Measurements from ENCODE around the gene ERF. TPM values are rescaled to one million over a fixed set of nuclear protein-coding genes. Genes with fewer than 3 reads are reported as not detected.

Gene ERF
- total and polyA plus RNA-seq, 10 donors = 13.5 to 73.1 (median 48.0) TPM

DNA sequence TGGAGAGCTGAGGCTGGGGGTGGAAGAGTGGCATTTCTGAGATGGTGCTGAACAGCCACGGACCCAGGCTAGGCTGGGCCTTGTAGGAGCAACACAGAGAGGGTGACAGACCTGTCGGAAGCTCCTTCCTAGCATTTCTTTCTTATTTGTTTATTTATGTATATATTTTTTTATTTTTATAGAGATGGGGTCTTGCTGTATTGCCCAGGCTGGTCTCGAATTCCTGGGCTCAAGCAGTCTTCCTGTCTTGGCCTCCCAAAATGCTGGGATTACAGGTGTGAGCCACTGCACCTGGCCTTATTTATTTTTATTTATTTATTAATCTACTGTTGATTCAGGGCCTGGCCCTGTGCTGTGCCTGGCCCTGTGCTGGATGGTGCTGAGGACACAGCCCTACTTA, 20.6 kb upstream of the ERF start:
- no peaks in the 10 kb centered on the region for H3K9me3 ChIP-seq
- peaks cover 59 to 100% (median 85%) of the 10 kb centered on the region in 6 donors for H3K4me1 ChIP-seq
- peaks cover 0 to 66% (median 33%) of the 10 kb centered on the region in 6 donors for H3K36me3 ChIP-seq
- H3K27ac ChIP-seq = peak overlapping the region in 4 of 8 donors; percentile 6 to 97 (median 56)
- intact Hi-C loops (cut with DNase I; ENCODE audit: low total_unique reads) = no loop called here
- no peak for DNase-seq
- no peaks in the 10 kb centered on the region for H3K27me3 ChIP-seq (replicated peaks in 1 of 7)
- TF ChIP-seq POLR2AphosphoS5 (IDR thresholded peaks at IDR 0.05) = no peak
- no peak for TF ChIP-seq POLR2A (IDR thresholded peaks at IDR 0.05)
- TF ChIP-seq, protein P1, sequence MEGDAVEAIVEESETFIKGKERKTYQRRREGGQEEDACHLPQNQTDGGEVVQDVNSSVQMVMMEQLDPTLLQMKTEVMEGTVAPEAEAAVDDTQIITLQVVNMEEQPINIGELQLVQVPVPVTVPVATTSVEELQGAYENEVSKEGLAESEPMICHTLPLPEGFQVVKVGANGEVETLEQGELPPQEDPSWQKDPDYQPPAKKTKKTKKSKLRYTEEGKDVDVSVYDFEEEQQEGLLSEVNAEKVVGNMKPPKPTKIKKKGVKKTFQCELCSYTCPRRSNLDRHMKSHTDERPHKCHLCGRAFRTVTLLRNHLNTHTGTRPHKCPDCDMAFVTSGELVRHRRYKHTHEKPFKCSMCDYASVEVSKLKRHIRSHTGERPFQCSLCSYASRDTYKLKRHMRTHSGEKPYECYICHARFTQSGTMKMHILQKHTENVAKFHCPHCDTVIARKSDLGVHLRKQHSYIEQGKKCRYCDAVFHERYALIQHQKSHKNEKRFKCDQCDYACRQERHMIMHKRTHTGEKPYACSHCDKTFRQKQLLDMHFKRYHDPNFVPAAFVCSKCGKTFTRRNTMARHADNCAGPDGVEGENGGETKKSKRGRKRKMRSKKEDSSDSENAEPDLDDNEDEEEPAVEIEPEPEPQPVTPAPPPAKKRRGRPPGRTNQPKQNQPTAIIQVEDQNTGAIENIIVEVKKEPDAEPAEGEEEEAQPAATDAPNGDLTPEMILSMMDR (IDR thresholded peaks at IDR 0.05 in 8 of 11, conservative IDR thresholded peaks at IDR 0.05 in 3 of 11) = no peak
- 88 to 94% (median 89%) methylated on average over 3 of the region's 3 CpGs for WGBS, 5 donors
- no peak overlapping the region for H3K4me3 ChIP-seq

DNA sequence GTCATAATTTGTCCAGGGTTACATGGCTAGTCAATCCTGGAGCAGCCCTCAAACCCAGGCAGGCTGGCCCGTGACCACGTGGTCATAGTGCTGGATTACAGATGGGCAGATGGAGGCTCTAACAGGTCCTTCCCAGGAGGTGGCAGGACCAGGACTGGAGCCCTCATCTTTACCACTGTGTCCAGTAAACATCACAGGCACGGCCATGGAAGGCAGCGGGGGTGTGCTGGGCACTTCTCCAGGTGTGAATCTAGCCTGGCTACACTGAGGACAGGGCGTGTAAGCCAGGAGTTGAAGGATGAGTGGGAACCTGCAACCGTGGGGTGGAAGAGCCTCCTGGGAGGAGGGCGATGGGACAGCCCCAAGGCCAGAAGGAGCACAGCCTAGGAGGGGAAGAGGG, 20.2 kb upstream of the ERF start:
- H3K27ac ChIP-seq = peak overlapping the region in 4 of 8 donors; percentile 16 to 97 (median 32)
- peaks cover 63 to 100% (median 87%) of the 10 kb centered on the region in 6 donors for H3K4me1 ChIP-seq
- H3K27me3 ChIP-seq (replicated peaks in 1 of 7) = no peaks in the 10 kb centered on the region
- H3K9me3 ChIP-seq = no peaks in the 10 kb centered on the region
- DNase-seq = no peak
- TF ChIP-seq, protein P1 (IDR thresholded peaks at IDR 0.05 in 8 of 11, conservative IDR thresholded peaks at IDR 0.05 in 3 of 11) = no peak
- peak; percentile 14 to 26 (median 15) for TF ChIP-seq POLR2AphosphoS5 (IDR thresholded peaks at IDR 0.05)
- H3K36me3 ChIP-seq = peaks cover 0 to 66% (median 33%) of the 10 kb centered on the region in 6 donors
- no peak overlapping the region for H3K4me3 ChIP-seq
- 76 to 88% (median 82%) methylated on average over 7 of the region's 7 CpGs for WGBS, 5 donors
- intact Hi-C loops (cut with DNase I; ENCODE audit: low total_unique reads) = no loop called here

DNA sequence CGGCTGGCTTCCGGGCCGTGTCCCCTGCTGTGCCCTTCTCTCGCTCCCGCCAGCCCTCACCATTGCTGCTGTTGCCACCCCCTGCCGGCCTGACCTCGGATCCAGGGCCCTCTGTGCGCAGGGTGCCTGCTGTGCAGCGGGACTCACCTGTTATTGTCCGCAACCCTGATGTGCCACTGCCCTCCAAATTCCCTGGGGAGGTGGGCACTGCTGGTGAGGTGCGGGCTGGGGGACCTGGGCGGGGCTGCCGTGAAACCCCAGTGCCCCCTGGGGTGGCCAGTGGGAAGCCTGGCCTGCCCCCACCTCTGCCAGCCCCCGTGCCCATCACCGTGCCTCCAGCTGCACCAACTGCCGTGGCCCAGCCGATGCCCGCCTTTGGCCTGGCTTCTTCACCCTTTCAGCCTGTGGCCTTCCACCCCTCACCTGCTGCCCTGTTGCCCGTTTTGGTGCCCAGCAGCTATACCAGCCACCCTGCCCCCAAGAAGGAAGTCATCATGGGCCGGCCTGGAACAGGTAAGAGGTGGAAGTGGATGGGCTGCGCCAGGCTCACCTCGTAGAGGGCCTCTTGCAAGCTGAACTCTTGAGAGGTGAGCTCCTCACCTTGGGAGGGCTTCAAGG, 19.2 kb upstream of the ERF start:
- no peak overlapping the region for H3K4me3 ChIP-seq
- H3K9me3 ChIP-seq = no peaks in the 10 kb centered on the region
- TF ChIP-seq POLR2A (IDR thresholded peaks at IDR 0.05) (no peak), POLR2AphosphoS5 (IDR thresholded peaks at IDR 0.05) (no peak)
- TF ChIP-seq, protein P1 (IDR thresholded peaks at IDR 0.05 in 8 of 11, conservative IDR thresholded peaks at IDR 0.05 in 3 of 11) = no peak
- H3K4me1 ChIP-seq = peaks cover 61 to 98% (median 84%) of the 10 kb centered on the region in 6 donors
- intact Hi-C loops (cut with DNase I; ENCODE audit: low total_unique reads) = no loop called here
- peaks cover 0 to 66% (median 33%) of the 10 kb centered on the region in 6 donors for H3K36me3 ChIP-seq
- H3K27me3 ChIP-seq (replicated peaks in 1 of 7) = no peaks in the 10 kb centered on the region
- 92 to 96% (median 94%) methylated on average over 16 to 22 of the region's 22 CpGs for WGBS, 5 donors
- peak; percentile 78 for DNase-seq
- peak overlapping the region in 3 of 8 donors; percentile 18 to 97 (median 47) for H3K27ac ChIP-seq

DNA sequence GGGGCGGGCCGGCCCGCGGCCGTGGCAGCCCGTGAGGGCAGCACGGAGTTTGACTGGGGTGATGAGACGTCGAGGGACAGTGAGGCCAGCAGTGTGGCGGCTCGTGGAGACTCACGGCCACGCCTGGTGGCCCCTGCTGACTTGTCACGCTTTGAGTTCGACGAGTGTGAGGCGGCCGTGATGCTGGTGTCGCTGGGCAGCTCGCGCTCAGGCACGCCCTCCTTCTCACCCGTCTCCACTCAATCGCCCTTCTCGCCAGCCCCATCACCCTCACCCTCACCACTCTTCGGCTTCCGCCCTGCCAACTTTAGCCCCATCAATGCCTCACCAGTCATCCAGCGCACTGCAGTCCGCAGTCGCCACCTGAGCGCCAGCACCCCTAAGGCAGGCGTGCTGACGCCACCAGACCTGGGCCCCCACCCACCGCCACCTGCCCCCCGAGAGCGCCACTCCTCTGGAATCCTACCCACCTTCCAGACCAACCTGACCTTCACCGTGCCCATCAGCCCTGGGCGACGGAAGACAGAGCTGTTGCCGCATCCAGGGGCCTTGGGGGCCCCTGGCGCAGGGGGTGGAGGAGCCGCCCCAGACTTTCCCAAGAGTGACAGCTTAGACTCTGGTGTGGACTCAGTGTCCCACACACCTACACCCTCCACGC, 18.6 kb upstream of the ERF start:
- peak; percentile 76 for DNase-seq
- intact Hi-C loops (cut with DNase I; ENCODE audit: low total_unique reads) = no loop called here
- Histone ChIP-seq H3K27ac (no peak overlapping the region), H3K9me3 (no peaks in the 10 kb centered on the region), H3K4me3 (no peak overlapping the region), H3K27me3 (replicated peaks in 1 of 7) (no peaks in the 10 kb centered on the region), H3K36me3 (peaks cover 0 to 66% (median 33%) of the 10 kb centered on the region in 6 donors), H3K4me1 (peaks cover 55 to 91% (median 78%) of the 10 kb centered on the region in 6 donors)
- TF ChIP-seq POLR2AphosphoS5 (IDR thresholded peaks at IDR 0.05) (no peak), POLR2A (IDR thresholded peaks at IDR 0.05) (no peak)
- TF ChIP-seq, protein P1 (IDR thresholded peaks at IDR 0.05 in 8 of 11, conservative IDR thresholded peaks at IDR 0.05 in 3 of 11) = no peak
- 95 to 97% (median 96%) methylated on average over 43 of the region's 43 CpGs for WGBS, 5 donors

Measured in spleen (tissue), 11 donors.